Right ventricle myocardium inferior (tissue), 1 donor: ENCODE data around the gene ALDH2. TPM values are rescaled to one million over a fixed set of nuclear protein-coding genes. Genes with fewer than 3 reads are reported as not detected.
A peak's percentile ranks its signal among the peaks of the same experiment; 100 is the strongest.
"Not testable (repeated sequence)": the region's sequence is repeated elsewhere in the genome, so short reads cannot be mapped to it uniquely, and the experiment has no call there.

Experiments used
- ATAC-seq: fragments of 200-7000 bp; cut with Tn5 transposase; one replicate; pipeline ENCODE4 v1.9.1; 2020; ENCODE audit warnings: mild to moderate bottlenecking, moderate library complexity
- DNase-seq: peaks from one replicate; pipeline ENCODE4 v3.0.0; 2021; ENCODE audit errors: missing footprints
- intact Hi-C: fragments of 100-400 bp; cut with DNase I; formaldehyde crosslinking; loops from one replicate; pipeline ENCODE4 v1.11.0; 2022
- total RNA-seq: library from RNA; stranded (reverse); fragmentation: NEBNext Ultra II Directional; extraction: Animal tissue kit (Norgen Biotek cat#: 25700); gene quantifications from one replicate; pipeline ENCODE4 v1.2.1, GENCODE V29; 2021
- donor health status: DM: no; HTN: yes; CAD: no; lungs with severe emphysema.

ALDH2 gene
- total RNA-seq, 1 donor from 2014 or later, result 382 TPM

- DNase-seq (no peak), ATAC-seq (no peak)
- intact Hi-C loops, result no loop called here
Measured at GRCh38 chr12:111756681-111757080, 10.1 kb upstream of the ALDH2 start.

GRCh38 chr12:111757361-111758119 lies 9.2 kb upstream of the ALDH2 start:
- ATAC-seq, result peak; percentile 15
- peak; percentile 82 for DNase-seq
- intact Hi-C loops, result loop anchor here (2.0 kb wide), 1 partner anchor 17 kb away; no protein-coding TSS in a partner anchor

- intact Hi-C loops, result loop anchor here (2.0 kb wide), 1 partner anchor 17 kb away; no protein-coding TSS in a partner anchor
- peak; percentile 57 for ATAC-seq
Measured at GRCh38 chr12:111758120-111758561, 8.6 kb upstream of the ALDH2 start.

GRCh38 chr12:111759271-111759670 lies 7.5 kb upstream of the ALDH2 start:
- ATAC-seq (no peak), DNase-seq (no peak)
- intact Hi-C loops, result loop anchor here (2.0 kb wide), 1 partner anchor 16 kb away; no protein-coding TSS in a partner anchor

More at GRCh38 chr12:111758120-111758561, 8.6 kb upstream of the ALDH2 start:
- peak; percentile 80 for DNase-seq

GRCh38 chr12:111759991-111760390 lies 6.7 kb upstream of the ALDH2 start:
- DNase-seq, result no peak
- ATAC-seq, result no peak
- intact Hi-C loops, result loop anchor here (2.0 kb wide), 1 partner anchor 15 kb away; no protein-coding TSS in a partner anchor

GRCh38 chr12:111761099-111761498 lies 5.6 kb upstream of the ALDH2 start:
- DNase-seq (no peak), ATAC-seq (no peak)
- intact Hi-C loops, result no loop called here

GRCh38 chr12:111761706-111762105 lies 5.0 kb upstream of the ALDH2 start:
- no peak for ATAC-seq
- DNase-seq, result no peak
- intact Hi-C loops, result no loop called here

GRCh38 chr12:111763552-111763951 lies 3.2 kb upstream of the ALDH2 start:
- intact Hi-C loops, DNase-seq, ATAC-seq: not testable (repeated sequence)

GRCh38 chr12:111764120-111764821 lies 2.5 kb upstream of the ALDH2 start:
- intact Hi-C loops, result no loop called here
- no peak for DNase-seq
- no peak for ATAC-seq

GRCh38 chr12:111767362-111768158 lies 827 bp downstream of the ALDH2 start:
- intact Hi-C loops, result no loop called here
- DNase-seq, result no peak
- ATAC-seq, result peak; percentile 26

- ATAC-seq (no peak), DNase-seq (no peak)
- intact Hi-C loops, result no loop called here
Measured at GRCh38 chr12:111768159-111768895, 1.6 kb downstream of the ALDH2 start.

- no peak for DNase-seq
- no peak for ATAC-seq
- intact Hi-C loops, result no loop called here
Measured at GRCh38 chr12:111769599-111769998, 2.9 kb downstream of the ALDH2 start.

- intact Hi-C loops, result loop anchor here (2.0 kb wide), 1 partner anchor 15 kb away; no protein-coding TSS in a partner anchor
- peak; percentile 74 for DNase-seq
- peak; percentile 69 for ATAC-seq
Measured at GRCh38 chr12:111773801-111774551, 7.2 kb downstream of the ALDH2 start.

GRCh38 chr12:111775205-111776193 lies 8.8 kb downstream of the ALDH2 start:
- intact Hi-C loops, result loop anchor here (2.0 kb wide), 1 partner anchor 17 kb away; no protein-coding TSS in a partner anchor
- DNase-seq, result peak; percentile 93
- peak; percentile 78 for ATAC-seq

GRCh38 chr12:111776836-111777344 lies 10.2 kb downstream of the ALDH2 start:
- intact Hi-C loops, result no loop called here
- DNase-seq (no peak), ATAC-seq (no peak)

GRCh38 chr12:111777345-111778045 lies 10.8 kb downstream of the ALDH2 start:
- intact Hi-C loops, result no loop called here
- ATAC-seq, result no peak
- peak; percentile 74 for DNase-seq
